ENCODE data around the gene LEUTX. TPM values are rescaled to one million over a fixed set of nuclear protein-coding genes. Genes with fewer than 3 reads are reported as not detected.

Gene LEUTX
- total RNA-seq, 1 experiment from 2014 or later = not detected

- no peak overlapping the region for H3K27ac Mint-ChIP-seq (ENCODE audit: unreplicated experiment)
- no peaks in the 10 kb centered on the region for H3K9me3 Mint-ChIP-seq (ENCODE audit: low read depth, unreplicated experiment)
- DNase-seq = no peak
- H3K27me3 Mint-ChIP-seq (ENCODE audit: unreplicated experiment) = peaks cover 99% of the 10 kb centered on the region
- no peaks in the 10 kb centered on the region for H3K36me3 Mint-ChIP-seq (ENCODE audit: insufficient read depth, unreplicated experiment)
- intact Hi-C loops (cut with micrococcal nuclease; ENCODE audit: unreplicated experiment) = no loop called here
- H3K4me3 Mint-ChIP-seq (ENCODE audit: low read depth, unreplicated experiment) = no peak overlapping the region
- CTCF ChIA-PET = no interaction called here
- TF ChIP-seq CTCF (IDR thresholded peaks at IDR 0.05; ENCODE audit: unreplicated experiment) = no peak
- H3K4me1 Mint-ChIP-seq (ENCODE audit: low read depth, unreplicated experiment) = no peaks in the 10 kb centered on the region
- BruUV-seq (replicated peaks) = no TSS peak
Observed at GRCh38 chr19:39738814-39739213, 39.8 kb upstream of the LEUTX start.

GRCh38 chr19:39740395-39740794 is 38.3 kb upstream of the LEUTX start:
- Mint-ChIP-seq H3K9me3 (ENCODE audit: low read depth, unreplicated experiment) (no peaks in the 10 kb centered on the region), H3K4me3 (ENCODE audit: low read depth, unreplicated experiment) (no peak overlapping the region), H3K36me3 (ENCODE audit: insufficient read depth, unreplicated experiment) (no peaks in the 10 kb centered on the region), H3K27ac (ENCODE audit: unreplicated experiment) (no peak overlapping the region), H3K4me1 (ENCODE audit: low read depth, unreplicated experiment) (no peaks in the 10 kb centered on the region), H3K27me3 (ENCODE audit: unreplicated experiment) (peaks cover 99% of the 10 kb centered on the region)
- intact Hi-C loops (cut with micrococcal nuclease; ENCODE audit: unreplicated experiment) = no loop called here
- DNase-seq = no peak
- CTCF ChIA-PET = no interaction called here
- no peak for TF ChIP-seq CTCF (IDR thresholded peaks at IDR 0.05; ENCODE audit: unreplicated experiment)
- BruUV-seq (replicated peaks) = no TSS peak

GRCh38 chr19:39745643-39746042 is 33.0 kb upstream of the LEUTX start:
- no peak for TF ChIP-seq CTCF (IDR thresholded peaks at IDR 0.05; ENCODE audit: unreplicated experiment)
- Mint-ChIP-seq H3K4me1 (ENCODE audit: low read depth, unreplicated experiment) (no peaks in the 10 kb centered on the region), H3K27ac (ENCODE audit: unreplicated experiment) (no peak overlapping the region), H3K4me3 (ENCODE audit: low read depth, unreplicated experiment) (no peak overlapping the region), H3K9me3 (ENCODE audit: low read depth, unreplicated experiment) (no peaks in the 10 kb centered on the region), H3K36me3 (ENCODE audit: insufficient read depth, unreplicated experiment) (no peaks in the 10 kb centered on the region), H3K27me3 (ENCODE audit: unreplicated experiment) (peaks cover 96% of the 10 kb centered on the region)
- intact Hi-C loops (cut with micrococcal nuclease; ENCODE audit: unreplicated experiment) = no loop called here
- BruUV-seq (replicated peaks) = no TSS peak
- DNase-seq = no peak
- CTCF ChIA-PET = no interaction called here

GRCh38 chr19:39746836-39747529 is 31.7 kb upstream of the LEUTX start:
- Mint-ChIP-seq H3K9me3 (ENCODE audit: low read depth, unreplicated experiment) (no peaks in the 10 kb centered on the region), H3K27ac (ENCODE audit: unreplicated experiment) (no peak overlapping the region), H3K4me3 (ENCODE audit: low read depth, unreplicated experiment) (no peak overlapping the region), H3K27me3 (ENCODE audit: unreplicated experiment) (peaks cover 91% of the 10 kb centered on the region), H3K4me1 (ENCODE audit: low read depth, unreplicated experiment) (no peaks in the 10 kb centered on the region), H3K36me3 (ENCODE audit: insufficient read depth, unreplicated experiment) (no peaks in the 10 kb centered on the region)
- no peak for DNase-seq
- no peak for TF ChIP-seq CTCF (IDR thresholded peaks at IDR 0.05; ENCODE audit: unreplicated experiment)
- intact Hi-C loops (cut with micrococcal nuclease; ENCODE audit: unreplicated experiment) = no loop called here
- BruUV-seq (replicated peaks) = no TSS peak
- CTCF ChIA-PET = no interaction called here

Data from Calu3 (cell line).